Prostate gland (tissue), 2 donors: ENCODE results near the gene QSOX1.

Experiments used
- POLR2A ChIP-seq: fragments of 450-650 bp; IDR thresholded peaks from one replicate; pipeline ENCODE4 v1.6.1; 2016; ENCODE audit warnings: antibody characterized with exemption, mild to moderate bottlenecking
- TF ChIP-seq, protein P1 (sequence below), 4 experiments: fragments of 200-600 bp in 2 of 4; fragments of 450-650 bp in 2 of 4; sonication (generic) in 2 of 4; IDR thresholded peaks; 1 replicate in 3 of 4; 2 replicates in 1 of 4; pipeline ENCODE4 v1.5.1; 2016 to 2019; ENCODE audit warnings: antibody characterized with exemption in 4 of 4, mild to moderate bottlenecking in 2 of 4, moderate library complexity in 2 of 4

DNA sequence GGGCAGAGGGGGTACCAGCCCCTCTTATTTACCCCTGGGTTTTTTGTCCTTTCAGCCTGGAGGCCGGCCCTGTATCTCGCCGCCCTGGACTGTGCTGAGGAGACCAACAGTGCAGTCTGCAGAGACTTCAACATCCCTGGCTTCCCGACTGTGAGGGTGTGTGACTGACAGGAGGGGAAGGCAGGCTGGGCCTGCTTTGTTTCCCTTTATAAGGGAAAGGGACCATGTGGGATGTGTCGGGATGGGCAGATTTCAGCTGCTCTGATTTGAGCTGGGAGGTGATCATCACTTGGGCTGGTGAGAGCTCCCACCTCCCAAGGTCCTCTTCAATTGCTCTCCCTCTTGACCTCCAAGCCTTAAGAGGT is 11.7 kb downstream of the QSOX1 start:
- TF ChIP-seq, protein P1, sequence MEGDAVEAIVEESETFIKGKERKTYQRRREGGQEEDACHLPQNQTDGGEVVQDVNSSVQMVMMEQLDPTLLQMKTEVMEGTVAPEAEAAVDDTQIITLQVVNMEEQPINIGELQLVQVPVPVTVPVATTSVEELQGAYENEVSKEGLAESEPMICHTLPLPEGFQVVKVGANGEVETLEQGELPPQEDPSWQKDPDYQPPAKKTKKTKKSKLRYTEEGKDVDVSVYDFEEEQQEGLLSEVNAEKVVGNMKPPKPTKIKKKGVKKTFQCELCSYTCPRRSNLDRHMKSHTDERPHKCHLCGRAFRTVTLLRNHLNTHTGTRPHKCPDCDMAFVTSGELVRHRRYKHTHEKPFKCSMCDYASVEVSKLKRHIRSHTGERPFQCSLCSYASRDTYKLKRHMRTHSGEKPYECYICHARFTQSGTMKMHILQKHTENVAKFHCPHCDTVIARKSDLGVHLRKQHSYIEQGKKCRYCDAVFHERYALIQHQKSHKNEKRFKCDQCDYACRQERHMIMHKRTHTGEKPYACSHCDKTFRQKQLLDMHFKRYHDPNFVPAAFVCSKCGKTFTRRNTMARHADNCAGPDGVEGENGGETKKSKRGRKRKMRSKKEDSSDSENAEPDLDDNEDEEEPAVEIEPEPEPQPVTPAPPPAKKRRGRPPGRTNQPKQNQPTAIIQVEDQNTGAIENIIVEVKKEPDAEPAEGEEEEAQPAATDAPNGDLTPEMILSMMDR (IDR thresholded peaks at IDR 0.05): no peak
- no peak for TF ChIP-seq POLR2A
